Heart left ventricle (tissue), 13 donors: ENCODE measurements around the gene ENOX1.

Experiments
- POLR2A ChIP-seq, 2 donors: fragments of 450-650 bp; IDR thresholded peaks; one replicate each; pipeline ENCODE4 v1.6.1; 2017; ENCODE audit warnings: antibody characterized with exemption in 2 of 2, mild to moderate bottlenecking in 2 of 2, moderate library complexity in 2 of 2
- TF ChIP-seq, protein P1 (sequence below), 12 donors: fragments of 200-600 bp; sonication (generic) in 4 of 12; IDR thresholded peaks; one replicate each; pipeline versions ENCODE4 v1.5.0 to v1.8.0; 2018 to 2022; ENCODE audit warnings: antibody characterized with exemption in 12 of 12, mild to moderate bottlenecking in 5 of 12
- donor health status: ischemic (EF 13 %, LVEDD 7.1; RV severe dilation, severe dysfunction).
- donor health status: DM: no; HTN: yes; CAD: no.
- donor health status: DM: no; HTN: no; CAD: no.
- donor health status: ischemic (EF 25% LVEDD 6.9; RV normal size, moderate dysfunction).
- donor health status: ischemic (EF 25% LVEDD 5.7; RV mildly dilated, moderate dysfunction).
- donor health status: ischemic (EF 35%, LVEDD 5.7; RV mildly dilated, moderate dysfunction).
- donor health status: nonischemic (EF 11% LVEDD 7.7; RV severe dilation, severe dysfunction).
- donor health status: DM: yes; HTN: yes; CAD: no.
- donor health status: PGD.
- donor health status: ischemic (EF 29% LVEDD 5.4; RV normal size, mild dysfunction).
- donor health status: nonischemic (EF 23%, LVEDD 6.1; RV moderate dilation, normal function).

DNA sequence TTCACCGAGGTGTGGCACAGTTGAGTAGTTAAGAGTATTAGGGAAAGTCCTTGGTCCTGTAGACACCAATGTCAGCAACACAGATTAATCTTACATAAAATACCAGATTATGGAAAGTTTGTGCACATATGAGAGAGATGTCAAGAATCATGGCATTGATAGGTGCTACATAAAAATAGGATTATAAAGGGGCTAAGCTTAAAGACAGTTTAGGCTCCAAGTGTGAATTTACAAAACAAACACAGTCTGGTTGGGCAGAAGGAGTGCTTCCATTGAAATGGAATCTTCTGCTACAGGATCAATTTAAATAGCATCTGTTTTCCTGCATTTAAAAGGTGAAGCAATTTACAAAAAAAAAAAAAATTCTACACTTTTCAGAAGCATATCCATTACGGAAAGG, 470.5 kb downstream of the ENOX1 start:
- TF ChIP-seq, protein P1, sequence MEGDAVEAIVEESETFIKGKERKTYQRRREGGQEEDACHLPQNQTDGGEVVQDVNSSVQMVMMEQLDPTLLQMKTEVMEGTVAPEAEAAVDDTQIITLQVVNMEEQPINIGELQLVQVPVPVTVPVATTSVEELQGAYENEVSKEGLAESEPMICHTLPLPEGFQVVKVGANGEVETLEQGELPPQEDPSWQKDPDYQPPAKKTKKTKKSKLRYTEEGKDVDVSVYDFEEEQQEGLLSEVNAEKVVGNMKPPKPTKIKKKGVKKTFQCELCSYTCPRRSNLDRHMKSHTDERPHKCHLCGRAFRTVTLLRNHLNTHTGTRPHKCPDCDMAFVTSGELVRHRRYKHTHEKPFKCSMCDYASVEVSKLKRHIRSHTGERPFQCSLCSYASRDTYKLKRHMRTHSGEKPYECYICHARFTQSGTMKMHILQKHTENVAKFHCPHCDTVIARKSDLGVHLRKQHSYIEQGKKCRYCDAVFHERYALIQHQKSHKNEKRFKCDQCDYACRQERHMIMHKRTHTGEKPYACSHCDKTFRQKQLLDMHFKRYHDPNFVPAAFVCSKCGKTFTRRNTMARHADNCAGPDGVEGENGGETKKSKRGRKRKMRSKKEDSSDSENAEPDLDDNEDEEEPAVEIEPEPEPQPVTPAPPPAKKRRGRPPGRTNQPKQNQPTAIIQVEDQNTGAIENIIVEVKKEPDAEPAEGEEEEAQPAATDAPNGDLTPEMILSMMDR (IDR thresholded peaks at IDR 0.05) = no peak
- no peak for TF ChIP-seq POLR2A (IDR thresholded peaks at IDR 0.05)
